GM20000 (cell line): ENCODE results near the gene TSFM.

Experiments used
- DNase-seq: peaks from one replicate; pipeline ENCODE4 v3.0.0; 2012; ENCODE audit warnings: low spot score
- CTCF ChIP-seq: IDR thresholded peaks from 2 replicates; pipeline ENCODE4 v1.5.1; 2012; ENCODE audit warnings: mild to moderate bottlenecking, control low read depth; ENCODE audit errors: extremely low read depth, missing control alignments

The TSFM gene

GRCh38 chr12:57842342-57843294 is 60.0 kb downstream of the TSFM start:
- no peak for DNase-seq
- no peak for TF ChIP-seq CTCF

GRCh38 chr12:57844709-57845477 is 62.3 kb downstream of the TSFM start:
- peak; percentile 61 for DNase-seq
- TF ChIP-seq CTCF = no peak

GRCh38 chr12:57845478-57846284 is 63.1 kb downstream of the TSFM start:
- TF ChIP-seq CTCF = no peak
- DNase-seq = peak; percentile 84

GRCh38 chr12:57846285-57846576 is 63.6 kb downstream of the TSFM start:
- peak; percentile 63 for DNase-seq
- no peak for TF ChIP-seq CTCF

GRCh38 chr12:57846577-57847319 is 64.2 kb downstream of the TSFM start, which contains the start of gene CTDSP2:
Gene CTDSP2, minus strand, starts transcription at chr12:57846729. Its CDS starts 294 bp downstream, at chr12:57846435.
- peak; percentile 97 for DNase-seq
- no peak for TF ChIP-seq CTCF
